ENCODE data around the gene LCN6.

Gene LCN6

DNA sequence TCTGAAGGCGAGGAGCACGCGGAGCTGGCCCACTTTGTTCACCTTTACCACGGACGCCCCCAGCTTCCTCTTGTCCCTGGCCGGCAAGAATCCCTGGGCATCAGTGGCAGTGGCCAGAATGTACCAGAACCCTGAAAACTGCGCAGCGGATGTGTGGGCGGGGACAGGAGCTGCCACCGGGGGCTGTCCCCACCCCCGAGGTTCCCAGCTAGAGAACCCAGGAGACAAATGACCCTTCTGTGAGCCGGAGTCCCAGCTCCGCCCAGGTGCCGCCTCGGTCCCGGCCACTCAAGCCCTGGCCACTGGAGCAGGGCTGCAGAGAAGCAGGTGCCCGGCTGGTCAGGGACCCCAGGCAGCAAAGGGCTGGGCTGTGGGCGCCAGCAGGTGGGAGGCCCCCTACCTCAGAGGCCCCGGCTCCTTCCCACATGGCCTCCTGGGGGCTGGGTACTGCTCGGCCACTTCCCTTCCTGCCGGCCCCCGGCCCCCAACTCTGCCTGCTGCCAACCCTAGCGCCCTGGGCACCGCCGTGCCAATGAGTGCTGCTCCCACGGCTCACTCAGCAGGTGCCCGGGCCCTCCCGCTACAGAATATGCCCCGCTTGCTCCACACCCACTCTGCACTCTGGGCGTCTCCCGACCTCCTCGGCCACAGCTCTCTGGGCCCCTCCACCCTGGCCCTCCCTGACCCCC lies 6.3 kb downstream of the LCN6 start:
- no peak for TF ChIP-seq CTCF (conservative IDR thresholded peaks at IDR 0.05; ENCODE audit: control insufficient read depth, insufficient read depth, low read depth, low read length)
- DNase-seq (ENCODE audit: low read depth): no peak
- no peak overlapping the region for H3K4me3 ChIP-seq (ENCODE audit: control insufficient read depth, low read depth, low read length)

- no peak for TF ChIP-seq CTCF (conservative IDR thresholded peaks at IDR 0.05; ENCODE audit: control insufficient read depth, insufficient read depth, low read depth, low read length)
- no peak overlapping the region for H3K4me3 ChIP-seq (ENCODE audit: control insufficient read depth, low read depth, low read length)
- no peak for DNase-seq (ENCODE audit: low read depth)
These were observed 7.1 kb downstream of the LCN6 start for GRCh38 chr9:136740971-136741882.

DNA sequence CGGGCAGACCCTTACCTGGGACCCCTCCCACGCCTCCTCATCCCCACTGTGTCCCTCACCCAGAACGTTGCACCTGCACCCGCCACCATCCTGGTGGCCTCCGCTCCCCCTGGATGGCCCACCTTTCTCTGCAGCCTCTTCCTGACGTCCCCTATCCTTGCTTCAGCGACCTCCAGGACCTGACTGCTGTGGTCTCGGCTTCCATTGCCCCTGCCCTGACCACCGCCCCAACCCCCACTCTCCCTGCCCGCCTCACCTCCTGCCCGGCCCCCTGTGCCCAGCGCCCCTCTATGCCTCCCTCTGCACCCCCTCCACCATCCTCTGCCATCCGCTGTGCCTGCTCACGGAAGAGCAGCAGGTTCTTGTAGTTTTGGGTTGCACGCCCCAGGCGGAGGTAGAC lies 7.8 kb downstream of the LCN6 start:
- TF ChIP-seq CTCF (conservative IDR thresholded peaks at IDR 0.05; ENCODE audit: control insufficient read depth, insufficient read depth, low read depth, low read length): no peak
- H3K4me3 ChIP-seq (ENCODE audit: control insufficient read depth, low read depth, low read length): no peak overlapping the region
- no peak for DNase-seq (ENCODE audit: low read depth)

DNA sequence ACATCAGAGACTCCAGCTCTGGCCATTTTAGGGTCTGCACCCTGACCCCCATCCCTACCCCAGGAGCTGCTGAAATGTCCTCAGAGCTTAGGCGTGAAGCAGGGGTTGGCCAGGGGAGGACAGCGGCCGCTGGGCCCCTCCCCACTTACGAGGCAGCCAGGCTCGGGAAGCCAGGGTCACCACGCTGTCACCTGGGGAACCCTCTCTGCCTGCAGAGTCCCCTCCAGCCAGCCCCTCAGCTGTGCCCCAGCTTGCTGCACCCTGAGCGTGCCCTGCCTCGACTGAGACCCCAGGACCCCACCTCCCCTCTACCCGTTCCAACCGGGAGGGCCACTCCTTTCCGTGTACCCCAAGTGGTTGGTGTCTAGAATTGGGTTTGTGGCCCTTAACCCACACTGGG lies 8.3 kb downstream of the LCN6 start:
- H3K4me3 ChIP-seq (ENCODE audit: control insufficient read depth, low read depth, low read length): no peak overlapping the region
- TF ChIP-seq CTCF (conservative IDR thresholded peaks at IDR 0.05; ENCODE audit: control insufficient read depth, insufficient read depth, low read depth, low read length): no peak
- DNase-seq (ENCODE audit: low read depth): no peak

GRCh38 chr9:136739509-136739908 lies 8.8 kb downstream of the LCN6 start:
- TF ChIP-seq CTCF (conservative IDR thresholded peaks at IDR 0.05; ENCODE audit: control insufficient read depth, insufficient read depth, low read depth, low read length): no peak
- H3K4me3 ChIP-seq (ENCODE audit: control insufficient read depth, low read depth, low read length): no peak overlapping the region
- DNase-seq (ENCODE audit: low read depth): no peak

- DNase-seq (ENCODE audit: low read depth): no peak
- no peak overlapping the region for H3K4me3 ChIP-seq (ENCODE audit: control insufficient read depth, low read depth, low read length)
- TF ChIP-seq CTCF (conservative IDR thresholded peaks at IDR 0.05; ENCODE audit: control insufficient read depth, insufficient read depth, low read depth, low read length): no peak
These were observed 9.4 kb downstream of the LCN6 start for GRCh38 chr9:136738960-136739359.

Data from fibroblast of mammary gland (primary cell).